ENCODE data around the gene ITGB8.
"Not testable (repeated sequence)": the region's sequence is repeated elsewhere in the genome, so short reads cannot be mapped to it uniquely, and the experiment has no call there.

- TF ChIP-seq CTCF (conservative IDR thresholded peaks at IDR 0.05); ZFX (IDR thresholded peaks at IDR 0.05): not testable (repeated sequence)
Observed at GRCh38 chr7:20302300-20302699, 28.4 kb upstream of the ITGB8 start.

Data from C4-2B (cell line).